ENCODE measurements around the gene ENPP6.

The ENPP6 gene

GRCh38 chr4:184058026-184058425 lies 159.6 kb downstream of the ENPP6 start:
- Histone ChIP-seq H2AFZ (ENCODE audit: low read length) (no peak overlapping the region), H3K36me3 (replicated peaks; ENCODE audit: insufficient read depth, low read length) (no peaks in the 10 kb centered on the region), H3F3A (ENCODE audit: insufficient read depth, low read length) (no peaks in the 10 kb centered on the region), H3K9me3 (replicated peaks; ENCODE audit: insufficient read depth, low read length) (no peaks in the 10 kb centered on the region), H3K4me1 (ENCODE audit: low read length) (no peaks in the 10 kb centered on the region), H3K9ac (ENCODE audit: low read length) (no peak overlapping the region), H3K79me2 (ENCODE audit: low read length) (no peaks in the 10 kb centered on the region), H3K4me3 (ENCODE audit: low read length) (no peak overlapping the region), H3K9me2 (replicated peaks; ENCODE audit: insufficient read depth, low read length) (no peaks in the 10 kb centered on the region), H4K20me1 (ENCODE audit: insufficient read depth, low read length) (no peaks in the 10 kb centered on the region), H3K4me2 (ENCODE audit: low read depth, low read length) (no peak overlapping the region), H3K27me3 (replicated peaks; ENCODE audit: insufficient read depth, low read length) (no peaks in the 10 kb centered on the region), H3K27ac (ENCODE audit: low read length) (no peak overlapping the region)
- no peak for TF ChIP-seq CTCF (IDR thresholded peaks at IDR 0.05; ENCODE audit: low read length)
- TF ChIP-seq EZH2 (optimal IDR thresholded peaks at IDR 0.05; ENCODE audit: low read depth, low read length) = no peak
- TF ChIP-seq EZH2phosphoT487 (IDR thresholded peaks at IDR 0.05; ENCODE audit: low read length) = no peak
- DNase-seq = no peak

- H3K4me2 ChIP-seq (ENCODE audit: low read depth, low read length) = no peak overlapping the region
- H3K9me3 ChIP-seq (replicated peaks; ENCODE audit: insufficient read depth, low read length) = no peaks in the 10 kb centered on the region
- H3K4me1 ChIP-seq (ENCODE audit: low read length) = no peaks in the 10 kb centered on the region
- no peaks in the 10 kb centered on the region for H3K27me3 ChIP-seq (replicated peaks; ENCODE audit: insufficient read depth, low read length)
- H3K9ac ChIP-seq (ENCODE audit: low read length) = no peak overlapping the region
- H3K4me3 ChIP-seq (ENCODE audit: low read length) = no peak overlapping the region
- no peaks in the 10 kb centered on the region for H3K9me2 ChIP-seq (replicated peaks; ENCODE audit: insufficient read depth, low read length)
- H2AFZ ChIP-seq (ENCODE audit: low read length) = no peak overlapping the region
- no peaks in the 10 kb centered on the region for H3K79me2 ChIP-seq (ENCODE audit: low read length)
- no peaks in the 10 kb centered on the region for H4K20me1 ChIP-seq (ENCODE audit: insufficient read depth, low read length)
- TF ChIP-seq EZH2phosphoT487 (IDR thresholded peaks at IDR 0.05; ENCODE audit: low read length) (no peak), CTCF (IDR thresholded peaks at IDR 0.05; ENCODE audit: low read length) (no peak), EZH2 (optimal IDR thresholded peaks at IDR 0.05; ENCODE audit: low read depth, low read length) (no peak)
- no peak overlapping the region for H3K27ac ChIP-seq (ENCODE audit: low read length)
- no peak for DNase-seq
- no peaks in the 10 kb centered on the region for H3F3A ChIP-seq (ENCODE audit: insufficient read depth, low read length)
- H3K36me3 ChIP-seq (replicated peaks; ENCODE audit: insufficient read depth, low read length) = no peaks in the 10 kb centered on the region
Measured at GRCh38 chr4:184056877-184057276, 160.8 kb downstream of the ENPP6 start.

GRCh38 chr4:184053434-184053833 lies 164.2 kb downstream of the ENPP6 start:
- H3F3A ChIP-seq (ENCODE audit: insufficient read depth, low read length) = no peaks in the 10 kb centered on the region
- DNase-seq = no peak
- no peak overlapping the region for H3K4me3 ChIP-seq (ENCODE audit: low read length)
- H3K9ac ChIP-seq (ENCODE audit: low read length) = no peak overlapping the region
- TF ChIP-seq EZH2 (optimal IDR thresholded peaks at IDR 0.05; ENCODE audit: low read depth, low read length) (no peak), EZH2phosphoT487 (IDR thresholded peaks at IDR 0.05; ENCODE audit: low read length) (no peak), CTCF (IDR thresholded peaks at IDR 0.05; ENCODE audit: low read length) (no peak)
- no peaks in the 10 kb centered on the region for H3K9me3 ChIP-seq (replicated peaks; ENCODE audit: insufficient read depth, low read length)
- H3K4me2 ChIP-seq (ENCODE audit: low read depth, low read length) = no peak overlapping the region
- no peak overlapping the region for H3K27ac ChIP-seq (ENCODE audit: low read length)
- H3K79me2 ChIP-seq (ENCODE audit: low read length) = no peaks in the 10 kb centered on the region
- H4K20me1 ChIP-seq (ENCODE audit: insufficient read depth, low read length) = no peaks in the 10 kb centered on the region
- H2AFZ ChIP-seq (ENCODE audit: low read length) = no peak overlapping the region
- H3K36me3 ChIP-seq (replicated peaks; ENCODE audit: insufficient read depth, low read length) = no peaks in the 10 kb centered on the region
- no peaks in the 10 kb centered on the region for H3K4me1 ChIP-seq (ENCODE audit: low read length)
- no peaks in the 10 kb centered on the region for H3K27me3 ChIP-seq (replicated peaks; ENCODE audit: insufficient read depth, low read length)
- no peaks in the 10 kb centered on the region for H3K9me2 ChIP-seq (replicated peaks; ENCODE audit: insufficient read depth, low read length)
